ENCODE results near the gene ADGRB2. TPM values are rescaled to one million over a fixed set of nuclear protein-coding genes. Genes with fewer than 3 reads are reported as not detected.

The ADGRB2 gene
- total and polyA plus RNA-seq, 12 donors, result 0.91 to 17.9 (median 8.6) TPM

DNA sequence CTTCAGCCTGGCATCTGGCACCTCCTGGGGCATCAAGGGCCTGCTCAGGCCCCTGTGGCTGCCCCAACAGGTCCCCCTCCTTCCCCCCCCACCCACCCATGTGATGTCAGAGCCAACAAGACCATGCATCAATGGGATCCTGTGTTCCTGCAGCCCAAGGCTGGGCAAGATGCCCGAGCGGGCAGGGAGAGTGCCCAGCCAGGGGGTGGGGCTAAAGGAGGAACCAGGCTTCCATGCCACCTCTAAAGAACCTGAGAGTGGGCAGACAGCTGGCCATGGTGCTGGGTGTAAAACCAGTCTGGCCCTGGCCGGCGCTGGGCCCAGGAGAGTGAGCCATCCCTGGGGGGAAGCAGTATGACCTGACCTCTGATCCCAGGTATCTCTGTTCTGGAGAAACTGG is 67.9 kb downstream of the ADGRB2 start:
- Histone ChIP-seq H3K27ac (no peak overlapping the region), H3K4me3 (no peak overlapping the region), H3K36me3 (peaks cover 0 to 27% (median 0%) of the 10 kb centered on the region in 9 donors), H3K27me3 (no peaks in the 10 kb centered on the region), H3K9me3 (no peaks in the 10 kb centered on the region), H3K4me1 (peaks cover 10 to 30% (median 16%) of the 10 kb centered on the region in 9 donors)
- DNase-seq (no peak), ATAC-seq (peak in 5 of 8 donors; percentile 19 to 62 (median 35))
- TF ChIP-seq CTCF (IDR thresholded peaks at IDR 0.05), result no peak
- intact Hi-C loops (cut with DNase I), result no loop called here
- WGBS, 2 donors, result 86 to 94% methylated on average over 4 of the region's 4 CpGs

- Histone ChIP-seq H3K36me3 (peaks cover 0 to 33% (median 0%) of the 10 kb centered on the region in 9 donors), H3K9me3 (no peaks in the 10 kb centered on the region), H3K4me1 (peaks cover 2 to 21% (median 7%) of the 10 kb centered on the region in 9 donors), H3K4me3 (no peak overlapping the region), H3K27me3 (no peaks in the 10 kb centered on the region), H3K27ac (no peak overlapping the region)
- no peak for TF ChIP-seq CTCF (IDR thresholded peaks at IDR 0.05)
- 91 to 95% methylated on average over 5 of the region's 5 CpGs for WGBS, 2 donors
- DNase-seq, result no peak
- intact Hi-C loops (cut with DNase I), result no loop called here
- ATAC-seq, result no peak
These were observed 68.8 kb downstream of the ADGRB2 start for GRCh38 chr1:31695327-31695726.

- ATAC-seq (no peak), DNase-seq (no peak)
- Histone ChIP-seq H3K4me1 (peaks cover 0 to 17% (median 4%) of the 10 kb centered on the region in 9 donors), H3K9me3 (no peaks in the 10 kb centered on the region), H3K4me3 (no peak overlapping the region), H3K27me3 (no peaks in the 10 kb centered on the region), H3K36me3 (peaks cover 0 to 37% (median 0%) of the 10 kb centered on the region in 9 donors), H3K27ac (no peak overlapping the region)
- intact Hi-C loops (cut with DNase I), result no loop called here
- TF ChIP-seq CTCF (IDR thresholded peaks at IDR 0.05), result no peak
- WGBS, 2 donors, result 90 to 92% methylated on average over 8 of the region's 8 CpGs
These were observed 69.2 kb downstream of the ADGRB2 start for GRCh38 chr1:31694964-31695313.

DNA sequence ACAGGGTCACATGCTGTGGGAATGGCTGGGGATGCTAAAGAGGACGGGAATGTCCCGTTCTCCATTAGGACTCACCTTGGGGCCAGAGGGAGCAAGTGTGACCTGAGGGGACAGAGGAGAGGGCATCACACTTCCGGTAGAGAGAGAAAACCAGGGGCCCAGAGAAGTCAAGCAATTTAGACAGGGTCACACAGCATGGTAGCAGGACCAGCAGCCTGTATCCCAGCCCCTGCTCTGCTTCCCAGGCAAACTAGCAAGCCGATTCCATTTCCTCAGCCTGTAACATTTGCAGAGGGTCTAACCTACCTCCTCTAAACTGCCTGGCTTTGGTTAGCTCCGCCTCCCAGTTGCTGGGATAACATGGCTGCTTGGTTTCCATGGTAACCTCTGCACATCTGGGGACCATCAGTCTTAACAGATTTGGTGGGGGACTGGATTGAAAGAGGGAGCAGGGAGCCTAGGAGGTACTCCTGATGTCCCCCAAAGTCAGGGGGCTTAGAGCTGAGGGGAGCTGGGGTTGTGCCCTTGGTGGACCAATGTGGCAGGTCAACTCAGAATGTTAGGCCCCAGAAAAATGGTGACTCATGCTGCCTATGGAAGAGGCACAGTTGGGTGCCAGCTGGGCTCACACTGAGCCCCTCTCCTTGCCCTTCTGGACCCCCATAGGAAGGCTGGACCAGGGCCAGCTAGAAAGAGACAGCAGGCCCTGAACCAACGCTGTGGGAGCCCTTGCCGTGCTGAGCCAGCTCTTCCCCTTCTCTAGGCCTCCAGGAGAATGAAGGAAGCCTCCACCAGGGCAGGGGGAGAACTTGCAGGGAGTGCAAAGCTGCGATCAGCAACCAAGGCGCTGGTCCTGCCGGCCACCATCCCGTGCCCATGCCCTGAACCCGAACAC is 69.8 kb downstream of the ADGRB2 start:
- TF ChIP-seq CTCF (IDR thresholded peaks at IDR 0.05), result no peak
- H3K27me3 ChIP-seq, result no peaks in the 10 kb centered on the region
- no peak overlapping the region for H3K4me3 ChIP-seq
- peaks cover 0 to 11% (median 0%) of the 10 kb centered on the region in 9 donors for H3K4me1 ChIP-seq
- no peak overlapping the region for H3K27ac ChIP-seq
- peaks cover 0 to 38% (median 0%) of the 10 kb centered on the region in 9 donors for H3K36me3 ChIP-seq
- H3K9me3 ChIP-seq, result no peaks in the 10 kb centered on the region
- intact Hi-C loops (cut with DNase I), result no loop called here
- no peak for DNase-seq
- ATAC-seq, result no peak
- 82 to 84% methylated on average over 12 of the region's 12 CpGs for WGBS, 2 donors

Measured in heart right ventricle (tissue), 16 donors.